NCI-H524 treated with DMSO at 0.1 percent for 48 hours (cell line): ENCODE data around the gene DNAH6.

Experiments used
- DNase-seq: peaks from one replicate; lab custom pipeline; 2025; lab: John Stamatoyannopoulos, UW

The DNAH6 gene

DNA sequence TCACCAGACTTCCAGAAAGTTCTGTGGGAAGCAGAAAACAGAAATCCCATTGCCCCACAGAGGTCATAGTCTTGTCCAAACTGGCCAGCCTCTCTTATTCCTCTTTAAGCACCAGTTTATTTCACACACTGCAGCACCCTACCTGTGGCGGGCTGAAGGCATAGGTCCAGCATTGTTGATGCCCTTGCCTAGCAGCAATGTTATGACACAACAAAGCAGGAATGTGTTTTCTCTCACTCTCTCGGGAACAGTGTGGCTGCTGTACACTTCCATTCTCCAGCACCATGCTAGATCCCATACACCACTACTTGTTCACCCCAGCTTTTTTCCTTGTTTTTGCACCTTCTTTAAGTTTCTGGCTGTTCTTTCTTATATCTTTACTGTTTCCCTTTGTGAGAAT, 181.6 kb downstream of the DNAH6 start:
- DNase-seq: no peak

- no peak for DNase-seq
Measured at GRCh38 chr2:84700006-84700405, 183.7 kb downstream of the DNAH6 start.

DNA sequence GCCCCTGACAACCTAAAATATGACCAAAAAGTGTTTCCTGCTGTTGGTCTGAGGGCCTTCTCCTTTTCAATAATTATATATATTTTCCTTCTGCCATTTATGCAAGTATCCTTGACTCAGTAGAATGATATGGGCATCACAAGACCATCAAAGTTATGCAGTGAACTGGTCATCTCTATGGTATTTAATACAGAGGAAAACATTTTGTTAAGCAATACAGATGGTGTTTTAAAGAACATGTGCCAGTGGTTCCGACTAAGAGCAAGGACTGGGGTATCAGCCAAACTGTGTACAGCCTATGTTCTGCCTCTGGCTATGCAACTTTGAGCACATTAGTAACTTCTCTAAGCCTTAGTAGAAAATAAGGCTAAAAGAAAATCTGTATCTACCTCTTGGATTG, 185.6 kb downstream of the DNAH6 start:
- no peak for DNase-seq

DNA sequence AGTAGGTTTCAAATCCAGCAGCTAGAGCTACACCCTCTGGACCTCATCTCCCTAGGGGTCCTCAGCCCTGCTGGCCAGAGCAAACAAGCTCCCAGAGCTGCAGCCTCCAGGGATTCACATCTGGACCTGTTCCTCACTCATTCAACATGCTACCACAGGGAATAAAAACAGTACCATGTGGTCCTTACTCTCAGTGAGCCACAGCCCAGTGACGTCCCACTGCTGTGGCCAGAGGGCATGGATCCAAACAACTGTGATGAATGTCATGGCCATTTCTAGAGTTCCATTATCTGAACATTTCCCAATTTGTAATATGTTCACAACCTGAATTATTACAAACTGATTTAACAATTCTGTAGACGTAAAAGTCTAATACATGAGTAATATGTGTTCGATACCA, 186.6 kb downstream of the DNAH6 start:
- no peak for DNase-seq

GRCh38 chr2:84703831-84704230, 187.5 kb downstream of the DNAH6 start:
- no peak for DNase-seq

DNA sequence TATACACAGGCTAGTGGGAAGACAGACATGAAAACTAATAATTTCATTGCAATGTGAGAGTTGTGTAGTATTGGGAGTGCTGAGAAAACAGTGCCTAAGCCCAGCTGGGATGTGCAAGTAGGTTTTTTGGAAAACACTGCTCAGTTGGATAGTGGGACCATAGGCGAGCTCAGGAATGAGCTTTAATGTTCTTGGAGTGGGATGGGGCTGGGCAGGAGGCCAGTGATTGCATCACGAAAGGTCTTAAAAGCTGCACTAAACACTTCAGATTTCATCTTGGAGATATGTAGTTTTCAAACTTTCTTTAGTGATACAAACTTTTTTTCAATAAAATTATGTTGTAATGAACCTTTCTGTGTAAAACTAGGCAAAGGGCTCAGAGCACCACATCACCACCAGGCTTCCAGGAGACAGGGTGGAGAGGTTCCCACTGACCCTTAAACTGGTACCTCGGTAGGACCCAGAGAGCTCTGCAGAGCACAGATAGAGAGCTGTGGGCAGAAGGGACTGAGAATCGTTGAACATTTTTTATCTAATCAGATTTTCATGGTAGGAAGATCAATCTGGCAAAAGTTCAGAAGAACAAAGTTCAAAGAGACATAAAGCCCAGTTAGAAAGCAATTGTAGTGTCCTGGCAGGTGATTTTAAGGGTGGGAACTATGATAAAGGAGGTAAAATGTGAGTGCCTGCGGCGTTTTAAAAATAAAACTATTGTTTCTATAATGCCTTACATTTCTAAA, 188.4 kb downstream of the DNAH6 start:
- no peak for DNase-seq

- no peak for DNase-seq
Measured at GRCh38 chr2:84705858-84706257, 189.6 kb downstream of the DNAH6 start.

- no peak for DNase-seq
Measured at GRCh38 chr2:84708442-84708841, 192.1 kb downstream of the DNAH6 start.

GRCh38 chr2:84711651-84712050, 195.4 kb downstream of the DNAH6 start:
- no peak for DNase-seq

- DNase-seq: no peak
Measured at GRCh38 chr2:84713441-84713840, 197.1 kb downstream of the DNAH6 start.

DNA sequence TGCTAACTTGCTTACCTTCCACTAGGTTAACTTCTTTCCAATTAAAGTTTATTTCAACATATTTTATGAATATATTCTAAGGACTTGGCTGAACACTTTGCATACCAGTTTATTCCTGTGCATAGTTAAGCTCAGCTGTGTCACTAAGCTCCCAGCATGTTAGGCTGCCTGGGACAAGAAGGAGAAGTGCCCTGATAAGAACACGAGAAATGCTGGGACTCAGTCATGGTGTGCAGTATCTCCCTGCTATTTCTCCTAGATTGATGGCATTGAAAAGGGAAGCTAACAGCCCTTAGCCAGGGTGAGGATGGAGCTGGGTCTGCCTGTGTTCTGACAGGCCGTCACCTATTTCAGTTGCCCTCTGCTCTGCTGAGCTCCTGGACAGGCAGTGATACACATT, 200.3 kb downstream of the DNAH6 start:
- DNase-seq: no peak

- DNase-seq: no peak
Measured at GRCh38 chr2:84717302-84717701, 201.0 kb downstream of the DNAH6 start.

DNA sequence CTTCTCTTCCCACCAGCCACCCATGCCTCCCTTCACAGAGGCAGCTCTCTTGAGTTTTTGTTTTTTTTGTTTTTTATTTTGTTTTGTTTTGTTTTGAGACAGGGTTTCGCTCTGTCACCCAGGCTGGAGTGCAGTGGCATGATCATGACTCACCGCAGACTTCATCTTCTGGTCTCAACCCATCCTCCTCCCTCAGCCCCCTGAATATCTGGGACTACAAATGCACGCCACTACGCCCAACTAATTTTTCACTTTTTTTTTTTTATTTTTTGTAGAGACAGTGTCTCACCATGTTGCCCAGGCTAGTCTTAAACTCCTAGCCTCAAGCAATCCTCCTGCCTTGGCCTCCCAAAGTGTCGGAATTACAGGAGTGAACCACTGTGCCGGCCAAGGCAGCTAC, 203.1 kb downstream of the DNAH6 start:
- no peak for DNase-seq

DNA sequence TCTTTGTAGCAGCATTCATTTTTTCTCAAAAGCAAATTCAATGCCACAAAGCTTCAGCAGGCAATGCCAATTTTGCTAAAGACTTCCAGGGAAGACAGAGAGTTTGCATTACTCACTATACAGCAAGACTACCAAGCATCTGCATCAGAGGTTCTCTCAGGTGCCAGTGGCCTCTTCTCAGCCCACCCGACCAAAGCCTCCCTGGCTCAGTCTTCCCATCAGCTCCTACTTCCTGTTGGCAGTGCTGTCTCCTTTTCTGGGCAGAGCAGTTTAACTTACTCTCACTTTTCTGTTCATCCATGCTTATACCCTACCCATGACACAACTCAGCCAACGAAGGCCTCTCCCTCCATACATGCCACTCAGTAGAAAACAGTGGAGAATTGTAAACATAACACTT, 207.5 kb downstream of the DNAH6 start:
- no peak for DNase-seq

GRCh38 chr2:84725717-84726116, 209.4 kb downstream of the DNAH6 start:
- DNase-seq: no peak

DNA sequence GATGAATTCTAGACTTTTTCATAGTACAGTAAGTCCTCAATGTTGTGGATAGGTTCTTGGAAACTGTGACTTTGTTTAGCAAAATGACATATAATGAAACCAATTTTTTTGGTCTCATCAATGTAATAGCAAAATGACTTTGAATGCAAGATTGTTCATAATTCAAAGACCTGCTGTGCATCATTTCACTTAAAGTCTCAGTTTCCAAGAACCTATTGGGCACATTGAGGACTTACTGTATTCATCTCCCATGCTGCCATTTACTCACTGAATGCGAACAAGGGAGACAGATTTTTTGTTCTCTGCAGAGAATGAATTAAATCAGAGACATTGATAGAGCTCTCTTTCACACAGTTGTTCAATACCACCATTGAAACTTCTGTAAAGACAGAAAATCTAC, 211.0 kb downstream of the DNAH6 start:
- no peak for DNase-seq

DNA sequence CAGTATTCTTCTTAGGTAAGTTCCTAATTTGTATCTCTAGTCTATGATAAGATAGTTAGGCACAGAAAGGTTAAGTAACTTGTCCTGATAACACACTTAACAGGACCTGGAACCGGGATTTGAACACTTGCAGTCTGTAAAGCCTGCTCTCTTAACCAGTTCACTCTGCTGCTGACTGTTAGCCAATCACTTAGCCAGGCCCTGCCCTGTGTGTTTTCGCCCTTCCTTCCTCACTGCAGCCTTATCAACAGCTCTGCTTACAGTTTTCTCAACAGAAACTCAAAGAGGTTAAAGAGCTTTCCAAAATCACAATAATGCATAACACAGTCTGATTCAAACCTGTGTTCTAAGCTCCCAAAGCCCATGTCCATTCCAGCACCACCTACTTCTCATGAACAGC, 212.9 kb downstream of the DNAH6 start:
- DNase-seq: no peak

DNA sequence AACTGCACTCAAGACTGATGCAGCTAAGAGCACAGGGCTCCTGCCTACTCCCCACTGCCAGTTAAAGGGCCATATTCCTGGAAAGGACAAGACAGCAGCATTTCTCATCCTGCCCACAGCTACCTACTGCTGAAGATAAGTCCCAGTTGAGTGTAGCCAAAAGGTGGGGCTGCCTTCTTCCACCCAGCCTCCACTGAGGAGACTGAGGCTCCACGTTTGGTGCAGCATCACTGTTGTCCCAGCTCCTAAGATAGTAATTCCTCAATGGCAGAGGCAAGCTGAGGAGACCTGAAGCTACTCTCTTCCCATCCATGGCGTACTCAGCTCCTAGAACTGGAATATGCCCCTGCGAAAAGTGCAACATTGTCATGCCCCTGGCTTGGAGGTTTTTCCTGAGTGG, 214.9 kb downstream of the DNAH6 start:
- DNase-seq: no peak

DNA sequence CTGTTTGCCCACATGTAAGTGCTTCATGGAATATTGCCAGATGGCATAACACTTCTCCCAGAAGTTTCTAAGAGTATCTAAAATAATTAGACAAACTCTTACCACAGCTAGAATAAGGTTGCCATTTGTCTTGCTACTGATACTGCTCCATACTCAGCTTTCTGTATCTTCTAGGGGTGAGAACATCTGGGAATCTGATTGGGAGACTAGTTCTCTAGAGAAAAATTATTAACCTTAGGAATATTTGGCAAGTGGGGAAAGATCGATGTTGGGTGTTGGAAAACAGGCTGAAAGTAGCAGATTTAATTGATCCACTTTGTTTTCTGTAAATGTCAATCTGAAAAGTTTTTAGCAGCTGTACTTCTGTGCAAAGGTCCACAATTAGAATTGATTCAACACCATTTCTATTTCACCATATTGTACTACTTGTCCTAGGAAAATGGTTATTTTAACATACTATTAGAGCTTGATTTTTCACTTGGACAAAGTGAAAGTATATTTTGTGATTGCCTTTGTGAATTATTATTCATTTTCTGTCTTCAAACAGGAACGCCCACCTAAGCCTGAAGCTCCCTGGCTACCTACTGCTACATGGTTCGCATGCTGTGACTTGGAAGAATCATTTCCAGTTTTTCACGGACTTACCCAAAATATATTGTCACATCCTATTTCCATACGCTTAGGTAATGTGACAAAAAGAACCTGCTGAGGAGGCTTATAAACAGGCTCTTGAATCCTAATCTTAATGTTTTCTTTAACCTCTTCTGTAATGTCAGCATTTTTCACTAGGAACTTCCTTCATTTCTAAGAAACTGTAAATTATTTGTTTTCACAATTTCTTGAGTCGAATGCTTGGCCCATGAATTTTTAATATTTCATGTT, 216.8 kb downstream of the DNAH6 start:
- no peak for DNase-seq

DNA sequence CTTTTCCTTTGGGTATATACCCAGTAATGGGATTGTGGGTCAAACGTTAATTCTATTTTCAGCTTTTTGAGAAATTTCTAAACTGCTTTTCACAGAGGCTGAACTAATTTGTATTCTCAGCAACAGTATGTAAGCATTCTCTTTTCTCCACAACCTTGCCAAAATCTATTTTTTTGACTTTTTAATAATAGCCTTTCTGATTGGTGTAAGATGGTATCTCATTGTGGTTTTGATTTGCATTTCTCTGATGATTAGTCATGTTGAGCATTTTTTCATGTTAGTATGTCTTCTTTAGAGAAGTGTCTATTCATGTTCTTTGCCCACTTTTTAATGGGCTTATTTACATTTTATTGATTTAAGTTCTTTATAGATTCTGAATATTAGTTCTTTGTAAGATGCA, 219.1 kb downstream of the DNAH6 start:
- no peak for DNase-seq

- DNase-seq: no peak
Measured at GRCh38 chr2:84741182-84741822, 225.0 kb downstream of the DNAH6 start.

DNA sequence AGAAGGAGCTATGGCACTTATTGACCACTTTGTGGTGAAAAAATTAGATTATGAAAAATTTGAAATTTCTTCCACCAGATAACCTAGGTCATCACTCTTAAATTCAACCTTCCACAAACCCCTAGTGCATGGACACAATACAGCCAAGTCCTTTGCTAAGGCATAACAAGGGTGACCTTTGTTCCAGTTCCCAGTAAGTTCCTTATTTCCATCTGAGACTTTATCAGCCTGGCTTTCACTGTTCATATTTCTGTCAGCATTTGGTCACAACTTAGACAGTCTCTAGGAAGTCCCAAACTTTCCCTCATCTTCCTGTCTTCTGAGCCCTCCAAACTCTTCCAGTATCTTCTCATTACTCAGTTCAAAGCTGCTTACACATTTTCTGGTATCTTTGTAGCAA, 232.0 kb downstream of the DNAH6 start:
- no peak for DNase-seq

- DNase-seq: no peak
Measured at GRCh38 chr2:84749442-84749841, 233.1 kb downstream of the DNAH6 start.
